GM23338 (cell line): Measurements from ENCODE around the gene BCL2L14. TPM values are rescaled to one million over a fixed set of nuclear protein-coding genes. Genes with fewer than 3 reads are reported as not detected.

Source experiments
- ATAC-seq: fragments of 200-7000 bp; cut with Tn5 transposase; 3 replicates; pipeline ENCODE4 v1.9.1; 2020
- DNase-seq: peaks from one replicate; pipeline ENCODE4 v3.0.0-alpha.2; 2015; ENCODE audit warnings: low spot score
- H2AFZ ChIP-seq: fragments of 200-600 bp; sonication (generic); 2 replicates; pipeline ENCODE4 v1.8.0; 2016; ENCODE audit warnings: antibody characterized with exemption, mild to moderate bottlenecking, moderate library complexity
- H3F3A ChIP-seq: fragments of 200-600 bp; sonication (generic); replicated peaks from 2 replicates; pipeline ENCODE4 v1.8.0; 2017; ENCODE audit warnings: antibody characterized with exemption, mixed run types, low read depth
- H3K27ac ChIP-seq: fragments of 200-600 bp; sonication (generic); 2 replicates; pipeline ENCODE4 v1.6.1; 2016; ENCODE audit warnings: low read depth
- H3K27me3 ChIP-seq: fragments of 200-600 bp; sonication (generic); 2 replicates; pipeline ENCODE4 v1.8.0; 2016; ENCODE audit warnings: mild to moderate bottlenecking, mixed run types, moderate library complexity; ENCODE audit not compliant: insufficient read depth
- H3K36me3 ChIP-seq: fragments of 200-600 bp; sonication (generic); 2 replicates; pipeline ENCODE4 v1.8.0; 2016; ENCODE audit warnings: mild to moderate bottlenecking; ENCODE audit not compliant: insufficient read depth
- H3K4me1 ChIP-seq: fragments of 200-600 bp; sonication (generic); 2 replicates; pipeline ENCODE4 v1.8.0; 2016; ENCODE audit warnings: mild to moderate bottlenecking, moderate library complexity; ENCODE audit not compliant: insufficient read depth
- H3K4me2 ChIP-seq: fragments of 200-600 bp; sonication (generic); 2 replicates; pipeline ENCODE4 v1.7.1; 2017; ENCODE audit warnings: mixed run types
- H3K4me3 ChIP-seq: fragments of 200-600 bp; sonication (generic); 2 replicates; pipeline ENCODE4 v1.6.1; 2016; ENCODE audit warnings: mixed run types
- H3K79me2 ChIP-seq: fragments of 200-600 bp; sonication (generic); replicated peaks from 2 replicates; pipeline ENCODE4 v1.8.0; 2017; ENCODE audit warnings: mild to moderate bottlenecking; ENCODE audit not compliant: insufficient read depth
- H3K9me2 ChIP-seq: fragments of 200-600 bp; sonication (generic); 2 replicates; pipeline ENCODE4 v1.8.0; 2017; ENCODE audit not compliant: insufficient read depth
- H4K20me1 ChIP-seq: fragments of 200-600 bp; sonication (generic); replicated peaks from 2 replicates; pipeline ENCODE4 v1.8.0; 2017; ENCODE audit warnings: mild to moderate bottlenecking; ENCODE audit not compliant: insufficient read depth
- H3K27ac Mint-ChIP-seq: 2 replicates; pipeline ENCODE4 v1.8.0; 2020; ENCODE audit warnings: inconsistent platforms, mild to moderate bottlenecking, moderate library complexity, mixed read lengths
- H3K27me3 Mint-ChIP-seq: 3 replicates; pipeline ENCODE4 v1.8.0; 2022; ENCODE audit warnings: low read depth, mild to moderate bottlenecking, moderate library complexity, mixed read lengths, inconsistent platforms; ENCODE audit not compliant: insufficient read depth, poor library complexity
- H3K36me3 Mint-ChIP-seq: 3 replicates; pipeline ENCODE4 v1.8.0; 2021; ENCODE audit warnings: low read depth, mild to moderate bottlenecking, inconsistent platforms, moderate library complexity, mixed read lengths
- H3K4me1 Mint-ChIP-seq: 3 replicates; pipeline ENCODE4 v1.8.0; 2020; ENCODE audit warnings: mild to moderate bottlenecking, inconsistent platforms, mixed read lengths
- H3K4me3 Mint-ChIP-seq: 3 replicates; pipeline ENCODE4 v1.8.0; 2021; ENCODE audit warnings: moderate library complexity, mild to moderate bottlenecking, inconsistent platforms, mixed read lengths
- H3K9me3 Mint-ChIP-seq: 3 replicates; pipeline ENCODE4 v1.8.0; 2020; ENCODE audit warnings: moderate library complexity, mild to moderate bottlenecking, inconsistent platforms, mixed read lengths
- CREB1 ChIP-seq: fragments of 250-450 bp; sonication (Bioruptor Pico); IDR thresholded peaks from 2 replicates; pipeline ENCODE4 v1.5.0; 2020; ENCODE audit warnings: low read depth, mild to moderate bottlenecking, moderate library complexity
- CTCF ChIP-seq, 2 experiments: fragments of 200-600 bp in 1 of 2; sonication (generic) in 1 of 2; conservative IDR thresholded peaks; 2 replicates each; pipeline versions ENCODE4 v1.5.1 to v1.6.1; 2016 to 2017; ENCODE audit warnings: antibody characterized with exemption in 2 of 2, low read depth in 2 of 2, mild to moderate bottlenecking in 2 of 2, moderate library complexity in 1 of 2
- ETS1 ChIP-seq: IDR thresholded peaks from 2 replicates; pipeline ENCODE4 v1.6.1; 2016; ENCODE audit warnings: antibody characterized with exemption
- EZH2 ChIP-seq: fragments of 200-600 bp; sonication (generic); IDR thresholded peaks from one replicate; pipeline ENCODE4 v1.8.0; 2017; ENCODE audit warnings: antibody characterized with exemption, mild to moderate bottlenecking, low read depth; ENCODE audit not compliant: unreplicated experiment
- EZH2phosphoT487 ChIP-seq: fragments of 200-600 bp; sonication (generic); IDR thresholded peaks from one replicate; pipeline ENCODE4 v1.8.1; 2018; ENCODE audit warnings: antibody characterized with exemption; ENCODE audit not compliant: unreplicated experiment
- JUNB ChIP-seq: IDR thresholded peaks from one replicate; pipeline ENCODE4 v1.6.1; 2016; ENCODE audit warnings: antibody characterized with exemption; ENCODE audit not compliant: unreplicated experiment
- NANOG ChIP-seq: IDR thresholded peaks from 2 replicates; pipeline ENCODE4 v1.6.1; 2016; ENCODE audit warnings: antibody characterized with exemption, borderline replicate concordance
- POLR2AphosphoS5 ChIP-seq: IDR thresholded peaks from 2 replicates; pipeline ENCODE4 v1.6.1; 2016; ENCODE audit warnings: antibody characterized with exemption, low read depth
- REST ChIP-seq: IDR thresholded peaks from one replicate; pipeline ENCODE4 v1.6.1; 2018; ENCODE audit warnings: antibody characterized with exemption; ENCODE audit not compliant: unreplicated experiment
- STAT1 ChIP-seq: IDR thresholded peaks from one replicate; pipeline ENCODE4 v1.6.1; 2016; ENCODE audit warnings: antibody characterized with exemption; ENCODE audit not compliant: unreplicated experiment
- ZNF114 ChIP-seq: fragments of 250-450 bp; sonication (Bioruptor Pico); IDR thresholded peaks from 2 replicates; pipeline ENCODE4 v1.5.0; 2020; ENCODE audit warnings: mild to moderate bottlenecking, moderate library complexity
- ZNF331 ChIP-seq: fragments of 250-450 bp; sonication (Bioruptor Pico); IDR thresholded peaks from 2 replicates; pipeline ENCODE4 v1.5.0; 2020; ENCODE audit warnings: low read depth, mild to moderate bottlenecking, moderate library complexity
- polyA plus RNA-seq: library from polyadenylated mRNA; unstranded; fragments of >200 nt; fragmentation: Nextera tagmentation; extraction: Ambion mirVana; gene quantifications from 2 replicates; pipeline ENCODE4 v1.2.1, GENCODE V29; 2016
- total RNA-seq: library from RNA; depleted of rRNA; stranded (reverse); fragments of >200 nt; shearing (Covaris generic); gene quantifications from 2 replicates; pipeline ENCODE4 v1.2.3, GENCODE V29; 2014

Gene BCL2L14
- total and polyA plus RNA-seq, 2 experiments from 2014 or later, result 2.1 to 2.7 TPM

GRCh38 chr12:12127304-12127703 is 56.6 kb downstream of the BCL2L14 start:
- no peak for ATAC-seq
- H4K20me1 ChIP-seq, result no peaks in the 10 kb centered on the region; the same call in 1 of the 2 replicates
- H3K9me2 ChIP-seq, result no peaks in the 10 kb centered on the region
- no peak overlapping the region for H3K27ac Mint-ChIP-seq
- H3K27me3 ChIP-seq, result no peaks in the 10 kb centered on the region
- no peaks in the 10 kb centered on the region for H3K9me3 Mint-ChIP-seq
- peaks cover 72% of the 10 kb centered on the region for H3K36me3 Mint-ChIP-seq
- H3K4me1 ChIP-seq, result no peaks in the 10 kb centered on the region
- no peaks in the 10 kb centered on the region for H3F3A ChIP-seq
- no peak for TF ChIP-seq EZH2
- no peak for TF ChIP-seq ZNF331 (CRISPR knock-in tag)
- no peak for TF ChIP-seq CREB1
- TF ChIP-seq EZH2phosphoT487, result no peak
- TF ChIP-seq ETS1, result no peak
- TF ChIP-seq STAT1, result no peak
- TF ChIP-seq POLR2AphosphoS5, result no peak
- TF ChIP-seq CTCF (conservative IDR thresholded peaks at IDR 0.05; ENCODE audit: low read depth in 2 of 2), result no peak
- TF ChIP-seq ZNF114 (CRISPR knock-in tag), result no peak
- no peak for TF ChIP-seq JUNB
- H3K4me1 Mint-ChIP-seq, result no peaks in the 10 kb centered on the region
- no peak overlapping the region for H3K4me3 ChIP-seq
- no peak overlapping the region for H3K4me3 Mint-ChIP-seq
- peaks cover 37% of the 10 kb centered on the region for H3K36me3 ChIP-seq
- H3K79me2 ChIP-seq, result no peaks in the 10 kb centered on the region
- no peak overlapping the region for H2AFZ ChIP-seq
- H3K27ac ChIP-seq, result no peak overlapping the region
- H3K4me2 ChIP-seq, result no peak overlapping the region
- H3K27me3 Mint-ChIP-seq, result no peaks in the 10 kb centered on the region
- DNase-seq, result no peak

- no peaks in the 10 kb centered on the region for H3F3A ChIP-seq
- no peak overlapping the region for H2AFZ ChIP-seq
- Mint-ChIP-seq H3K36me3 (peaks cover 62% of the 10 kb centered on the region), H3K9me3 (no peaks in the 10 kb centered on the region), H3K27me3 (no peaks in the 10 kb centered on the region), H3K4me3 (no peak overlapping the region), H3K4me1 (peaks cover 6% of the 10 kb centered on the region; the same call in 2 of the 3 replicates), H3K27ac (no peak overlapping the region)
- H3K36me3 ChIP-seq, result peaks cover 36% of the 10 kb centered on the region
- H3K27ac ChIP-seq, result no peak overlapping the region
- no peaks in the 10 kb centered on the region for H3K9me2 ChIP-seq
- H3K27me3 ChIP-seq, result no peaks in the 10 kb centered on the region
- no peak overlapping the region for H3K4me2 ChIP-seq
- no peaks in the 10 kb centered on the region for H3K79me2 ChIP-seq
- H4K20me1 ChIP-seq, result no peaks in the 10 kb centered on the region; the same call in 1 of the 2 replicates
- H3K4me1 ChIP-seq, result no peaks in the 10 kb centered on the region
- H3K4me3 ChIP-seq, result no peak overlapping the region
- no peak for DNase-seq
- no peak for ATAC-seq
- no peak for TF ChIP-seq ZNF331 (CRISPR knock-in tag)
- no peak for TF ChIP-seq ZNF114 (CRISPR knock-in tag)
- TF ChIP-seq POLR2AphosphoS5, result no peak
- no peak for TF ChIP-seq STAT1
- no peak for TF ChIP-seq ETS1
- no peak for TF ChIP-seq REST
- no peak for TF ChIP-seq CTCF (conservative IDR thresholded peaks at IDR 0.05; ENCODE audit: low read depth in 2 of 2)
- no peak for TF ChIP-seq JUNB
- no peak for TF ChIP-seq EZH2phosphoT487
- no peak for TF ChIP-seq EZH2
- TF ChIP-seq CREB1, result no peak
- no peak for TF ChIP-seq NANOG
These were observed 57.9 kb downstream of the BCL2L14 start for GRCh38 chr12:12128670-12129069.
